DND-41 (cell line): Measurements from ENCODE around the gene TH.

Experiments used
- EZH2 ChIP-seq: IDR thresholded peaks from 3 replicates; pipeline ENCODE4 v1.6.1; 2012; ENCODE audit warnings: borderline replicate concordance, low read depth, mild to moderate bottlenecking, moderate library complexity, low read length, inconsistent platforms; ENCODE audit not compliant: severe bottlenecking
- TF ChIP-seq, protein P1 (sequence below): IDR thresholded peaks from 2 replicates; pipeline ENCODE4 v1.5.1; 2012; ENCODE audit warnings: borderline replicate concordance, low read length, moderate library complexity, mild to moderate bottlenecking; ENCODE audit not compliant: poor library complexity, severe bottlenecking; ENCODE audit errors: extremely low read depth

DNA sequence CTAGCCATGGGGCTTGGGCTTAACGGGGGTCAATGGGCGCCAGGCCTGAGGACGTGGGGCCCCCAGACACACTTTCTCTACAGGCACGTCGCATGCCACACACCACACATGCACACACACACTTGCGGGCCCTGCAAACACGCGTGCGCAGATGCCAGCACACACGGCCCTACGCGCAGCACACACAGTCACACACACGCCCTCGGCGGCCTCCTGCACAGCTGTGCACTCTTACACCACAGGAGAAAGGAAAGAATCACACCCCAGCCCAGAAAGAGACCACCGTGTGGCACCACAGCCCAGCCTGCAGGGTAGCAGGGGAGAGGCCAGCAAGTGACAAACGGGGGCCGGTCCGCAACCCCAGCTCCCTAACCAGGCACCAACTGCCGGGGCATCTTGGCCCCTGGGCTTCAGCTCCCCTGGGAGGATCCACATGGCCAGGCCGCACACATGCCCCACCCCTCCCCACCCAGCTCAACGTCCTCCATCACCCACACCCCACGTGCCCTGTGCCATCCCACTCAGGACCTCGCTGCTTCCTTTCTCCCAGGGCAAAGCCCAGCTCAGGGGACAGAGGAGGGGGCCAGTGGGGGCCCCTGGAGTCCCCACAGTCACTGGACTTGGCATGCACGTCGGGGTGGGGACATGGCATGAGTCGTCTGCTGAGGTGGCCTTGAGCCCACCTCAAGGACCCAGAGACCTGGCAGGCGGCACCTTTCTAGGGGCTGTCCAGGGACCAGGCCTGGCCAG lies 26.3 kb upstream of the TH start:
- TF ChIP-seq, protein P1, sequence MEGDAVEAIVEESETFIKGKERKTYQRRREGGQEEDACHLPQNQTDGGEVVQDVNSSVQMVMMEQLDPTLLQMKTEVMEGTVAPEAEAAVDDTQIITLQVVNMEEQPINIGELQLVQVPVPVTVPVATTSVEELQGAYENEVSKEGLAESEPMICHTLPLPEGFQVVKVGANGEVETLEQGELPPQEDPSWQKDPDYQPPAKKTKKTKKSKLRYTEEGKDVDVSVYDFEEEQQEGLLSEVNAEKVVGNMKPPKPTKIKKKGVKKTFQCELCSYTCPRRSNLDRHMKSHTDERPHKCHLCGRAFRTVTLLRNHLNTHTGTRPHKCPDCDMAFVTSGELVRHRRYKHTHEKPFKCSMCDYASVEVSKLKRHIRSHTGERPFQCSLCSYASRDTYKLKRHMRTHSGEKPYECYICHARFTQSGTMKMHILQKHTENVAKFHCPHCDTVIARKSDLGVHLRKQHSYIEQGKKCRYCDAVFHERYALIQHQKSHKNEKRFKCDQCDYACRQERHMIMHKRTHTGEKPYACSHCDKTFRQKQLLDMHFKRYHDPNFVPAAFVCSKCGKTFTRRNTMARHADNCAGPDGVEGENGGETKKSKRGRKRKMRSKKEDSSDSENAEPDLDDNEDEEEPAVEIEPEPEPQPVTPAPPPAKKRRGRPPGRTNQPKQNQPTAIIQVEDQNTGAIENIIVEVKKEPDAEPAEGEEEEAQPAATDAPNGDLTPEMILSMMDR: no peak
- TF ChIP-seq EZH2: no peak
